Hematopoietic multipotent progenitor cell treated with erythropoietin and hydrocortisone succinate and interleukin-3 and kit ligand, for 4 days (in vitro differentiated cells): ENCODE results near the gene CTTN.
A peak's percentile ranks its signal among the peaks of the same experiment; 100 is the strongest.

Experiments used
- DNase-seq: peaks from one replicate; pipeline ENCODE4 v3.0.0-alpha.2; 2015

Gene CTTN

GRCh38 chr11:70456921-70457532 lies 58.7 kb downstream of the CTTN start:
- peak; percentile 75 for DNase-seq

GRCh38 chr11:70458736-70459135 lies 60.4 kb downstream of the CTTN start:
- no peak for DNase-seq

GRCh38 chr11:70460111-70460510 lies 61.8 kb downstream of the CTTN start:
- no peak for DNase-seq

DNA sequence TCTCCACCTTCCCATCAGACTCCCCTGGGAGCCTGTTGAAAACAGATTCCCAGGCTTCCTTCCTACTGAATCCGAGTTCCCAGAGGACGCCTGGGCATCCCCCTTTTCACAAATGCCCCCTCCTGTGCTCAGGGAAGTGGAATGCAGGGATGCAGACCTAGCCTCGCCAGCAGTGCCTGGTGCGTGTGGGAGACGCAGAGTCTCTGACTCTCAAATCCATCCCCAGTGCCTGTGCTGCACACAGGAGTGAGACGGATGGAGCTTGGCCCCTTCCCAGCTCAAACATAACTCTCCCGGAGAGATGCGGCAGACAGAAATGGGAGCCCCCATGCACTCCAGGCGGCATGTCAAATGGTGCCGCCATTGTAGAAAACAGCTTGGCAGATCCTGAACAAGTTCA lies 62.6 kb downstream of the CTTN start:
- DNase-seq = no peak

DNA sequence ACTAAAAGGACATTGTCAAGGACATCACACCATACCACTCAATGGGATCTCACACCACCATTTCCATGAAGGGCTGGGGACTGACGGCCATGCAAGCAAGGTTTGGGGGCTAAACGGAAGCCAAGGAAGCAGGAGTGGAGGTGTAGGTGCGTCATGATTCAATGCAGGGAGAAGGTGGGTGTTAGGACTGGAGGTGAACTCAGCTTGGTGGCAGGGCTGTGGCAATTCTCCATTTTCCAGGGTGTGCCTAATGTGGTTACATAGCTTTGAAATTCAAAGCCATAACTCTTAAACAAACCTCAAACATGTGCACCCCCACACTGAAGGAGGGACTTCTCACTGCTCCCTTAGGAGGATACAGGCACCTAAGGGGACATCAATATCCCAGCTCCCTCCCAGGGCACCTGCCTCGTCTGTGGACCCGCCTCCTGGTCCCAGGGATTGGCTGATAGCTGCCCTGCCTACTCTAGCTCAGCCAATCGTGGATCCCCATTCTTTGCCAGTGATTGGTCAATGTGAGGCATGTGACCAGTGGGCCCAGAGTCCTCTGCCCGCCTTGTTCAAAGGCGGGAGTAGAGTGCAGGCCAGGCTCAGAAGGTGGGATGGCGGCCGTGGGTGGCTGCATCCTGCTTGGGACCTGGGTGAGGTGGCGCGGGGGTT lies 64.6 kb downstream of the CTTN start:
- DNase-seq = no peak

DNA sequence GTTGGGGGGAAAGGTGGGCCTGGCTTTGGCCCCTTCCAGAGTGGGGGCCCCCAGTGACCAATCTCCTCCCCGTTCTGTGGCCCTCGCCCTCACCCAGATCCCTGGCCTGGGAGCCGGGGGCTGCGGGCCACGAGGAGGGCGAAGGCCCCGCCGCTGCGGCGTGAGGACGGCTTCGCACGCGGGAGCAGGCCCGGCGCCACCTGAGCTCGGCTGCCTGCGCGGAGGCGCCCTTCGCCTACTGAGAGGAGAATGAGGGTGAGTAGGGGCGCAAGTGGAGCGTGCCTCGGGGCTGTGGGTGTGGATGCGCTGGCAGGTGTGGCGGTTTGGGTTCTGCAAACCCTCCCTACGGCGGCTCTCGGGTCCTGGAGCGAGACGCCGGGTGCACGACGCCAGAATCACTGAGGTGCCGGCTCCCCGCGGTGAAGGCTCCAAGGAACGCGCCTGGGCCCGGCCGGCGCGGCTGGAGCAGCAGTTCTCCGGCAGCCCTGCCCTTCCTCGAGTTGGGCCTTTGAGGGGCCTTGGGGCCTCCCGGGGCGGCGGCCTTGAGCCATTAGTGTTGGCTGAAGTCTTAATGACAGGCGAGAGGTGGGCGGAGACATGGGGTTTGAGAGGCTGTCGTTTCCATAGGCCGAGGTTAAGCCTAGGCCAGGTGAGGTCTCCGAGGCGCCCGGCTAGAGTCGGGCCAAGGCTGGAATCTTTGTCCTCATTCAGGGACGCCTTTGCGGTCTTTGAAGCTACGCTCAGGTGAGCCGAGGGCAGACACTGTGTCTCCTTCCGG lies 65.3 kb downstream of the CTTN start:
- no peak for DNase-seq

DNA sequence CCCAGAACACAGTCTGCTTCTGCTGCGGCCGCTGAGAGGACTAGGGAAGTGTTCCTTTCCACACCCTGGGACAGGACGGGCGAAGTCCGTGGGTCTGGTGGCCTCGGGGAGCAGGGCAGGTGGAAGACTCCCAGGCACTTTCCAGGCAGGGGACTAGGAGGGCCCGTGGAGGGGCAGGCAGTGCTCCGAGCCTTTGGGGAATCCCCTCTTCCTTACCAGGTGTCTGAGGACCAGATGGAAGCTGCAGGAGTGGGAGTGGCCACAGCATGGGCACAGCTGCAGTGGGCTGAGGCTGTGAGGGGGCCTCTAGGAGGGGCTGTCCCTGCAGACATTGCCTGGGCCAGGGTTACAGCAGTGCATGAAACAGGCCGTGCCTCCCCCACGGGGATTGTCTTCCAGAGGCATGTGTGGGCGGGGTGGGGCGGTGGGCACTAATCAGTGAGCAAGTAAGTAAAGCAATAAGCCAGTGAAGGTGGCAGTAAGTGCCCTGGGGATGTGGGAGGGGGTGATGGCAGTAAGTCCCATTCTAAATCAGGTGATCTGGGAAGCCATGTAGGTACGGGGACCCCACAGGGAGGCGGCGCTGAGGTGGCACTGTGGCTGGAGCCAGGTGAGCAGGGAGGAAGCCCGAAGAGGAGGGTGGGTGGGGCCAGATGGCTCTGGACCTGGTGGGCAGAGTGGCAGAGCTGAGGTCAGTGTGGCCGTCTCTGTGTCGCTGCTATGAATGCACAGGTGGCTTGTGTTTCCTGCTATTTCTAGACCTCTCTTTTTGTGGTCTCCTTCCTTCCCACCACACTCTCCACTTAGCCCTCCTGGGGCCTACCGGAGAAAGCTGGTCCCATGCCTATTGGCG lies 66.4 kb downstream of the CTTN start:
- DNase-seq = no peak

- no peak for DNase-seq
Observed at GRCh38 chr11:70466154-70466553, 67.8 kb downstream of the CTTN start.

DNA sequence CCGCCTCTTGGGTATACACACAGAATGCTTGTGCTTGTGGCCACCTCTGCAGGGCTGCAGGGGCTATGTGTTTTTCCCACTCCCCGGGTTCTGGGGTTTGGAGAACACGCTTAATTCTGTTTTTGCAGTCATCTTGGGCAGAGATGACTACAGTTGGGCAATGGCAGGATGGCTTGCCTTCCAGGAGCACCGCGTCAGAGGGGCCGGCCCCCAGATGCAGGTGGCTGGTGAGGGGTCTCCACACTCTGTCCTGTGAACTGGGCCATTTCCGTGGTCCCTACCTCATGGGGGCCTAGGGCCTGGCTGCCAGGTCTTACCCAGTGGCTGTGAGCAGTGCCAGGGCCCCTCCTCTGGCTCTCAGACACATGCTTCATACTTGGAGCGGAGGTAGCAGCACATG lies 68.3 kb downstream of the CTTN start:
- DNase-seq = no peak

- peak; percentile 81 for DNase-seq
Observed at GRCh38 chr11:70467201-70468085, 69.1 kb downstream of the CTTN start.

DNA sequence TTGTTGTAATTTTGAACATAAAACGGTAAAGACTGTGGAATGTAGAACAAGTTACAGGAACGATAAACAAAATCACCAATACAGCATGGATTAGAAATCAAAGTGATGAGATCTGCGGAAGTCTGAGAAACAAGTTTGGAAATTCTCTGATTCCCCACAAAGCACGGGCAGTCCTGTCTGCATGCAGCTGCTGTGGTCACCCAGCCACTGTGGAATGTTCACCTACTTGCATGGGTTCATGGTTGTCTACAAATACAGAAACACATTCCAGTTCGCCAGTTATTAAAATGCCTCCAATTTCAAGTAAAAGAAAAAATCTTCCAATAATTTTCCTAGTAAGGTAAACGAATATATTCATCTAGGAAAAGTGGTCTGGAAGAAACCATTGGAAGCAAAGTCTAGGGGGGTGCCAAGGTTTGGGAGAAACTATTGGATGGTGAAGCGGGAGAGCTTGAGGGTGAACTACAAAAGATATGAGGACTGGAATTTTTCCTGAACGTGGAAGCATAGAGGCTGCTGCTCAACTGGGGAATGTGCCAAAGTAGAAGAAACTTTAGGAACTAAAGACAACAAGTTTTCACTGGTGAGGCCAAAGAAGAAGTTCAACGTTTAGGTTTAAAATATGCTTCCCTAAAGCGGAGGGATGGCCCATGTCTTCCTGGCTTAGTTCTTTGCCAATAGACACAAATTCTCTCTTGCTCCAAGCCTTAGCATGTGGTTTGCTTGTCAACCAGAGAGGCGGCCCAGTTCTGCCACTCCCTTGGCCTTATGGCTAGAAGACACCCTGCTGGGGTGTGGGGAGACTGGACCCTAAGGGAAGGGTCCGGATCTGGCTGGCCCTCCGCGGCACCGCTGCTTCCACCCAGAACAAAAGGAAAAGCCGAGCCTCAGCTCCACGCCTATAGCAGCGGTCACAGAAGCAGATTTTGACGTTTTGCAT lies 70.2 kb downstream of the CTTN start:
- peak; percentile 19 for DNase-seq

- peak; percentile 98 for DNase-seq
Observed at GRCh38 chr11:70470127-70470526, 71.8 kb downstream of the CTTN start.

DNA sequence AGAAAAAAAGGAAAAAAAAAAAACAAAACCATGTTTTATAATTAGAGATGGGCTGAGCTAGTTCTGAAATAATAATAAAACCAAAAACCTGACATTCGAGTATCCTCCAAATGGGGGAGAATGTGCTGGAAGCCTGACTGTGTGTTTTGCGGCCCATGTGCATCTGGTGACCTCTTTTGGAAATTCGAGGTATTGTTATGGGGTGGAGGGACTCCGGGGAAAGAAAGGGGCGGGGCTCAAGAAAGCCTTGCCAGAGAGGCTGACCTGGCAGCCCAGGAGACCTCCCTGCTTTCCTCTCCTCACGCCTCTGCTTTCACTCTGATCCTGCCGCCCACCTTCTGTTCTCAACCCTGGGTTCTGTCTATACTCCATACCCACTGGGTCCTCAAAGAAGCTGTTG lies 72.9 kb downstream of the CTTN start:
- peak; percentile 88 for DNase-seq

- no peak for DNase-seq
Observed at GRCh38 chr11:70472240-70472639, 73.9 kb downstream of the CTTN start.

DNA sequence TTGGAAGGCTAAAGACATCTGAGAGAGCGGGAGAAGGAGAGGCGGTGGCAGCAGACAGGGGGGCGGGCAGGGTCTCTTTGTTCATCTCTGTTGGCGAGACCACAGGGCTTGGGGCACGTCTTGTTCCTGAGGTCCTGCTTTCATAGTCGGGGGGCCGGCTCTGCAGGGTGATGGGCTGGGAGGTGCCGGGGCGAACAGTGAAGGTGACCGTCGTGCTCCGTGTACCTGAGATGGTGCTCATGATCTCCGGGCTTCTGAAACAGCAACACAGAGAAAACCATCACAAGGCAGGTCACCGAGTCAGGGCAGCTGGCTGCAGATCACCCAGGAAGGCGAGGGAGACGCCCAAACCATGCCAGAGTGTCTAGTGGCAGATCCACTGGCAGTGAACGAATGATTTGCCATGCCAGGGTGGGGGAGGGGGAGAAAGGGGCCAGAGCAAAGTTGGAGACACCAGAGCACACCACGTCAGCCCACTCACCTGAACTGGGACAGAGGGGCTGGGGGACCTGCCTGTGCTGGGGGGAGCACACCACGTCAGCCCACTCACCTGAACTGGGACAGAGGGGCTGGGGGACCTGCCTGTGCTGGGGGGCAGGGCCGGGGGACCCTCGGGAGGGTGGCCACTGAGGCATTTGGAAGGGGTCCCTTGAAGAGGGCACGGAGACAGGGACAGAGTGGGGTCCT lies 75.0 kb downstream of the CTTN start:
- no peak for DNase-seq

DNA sequence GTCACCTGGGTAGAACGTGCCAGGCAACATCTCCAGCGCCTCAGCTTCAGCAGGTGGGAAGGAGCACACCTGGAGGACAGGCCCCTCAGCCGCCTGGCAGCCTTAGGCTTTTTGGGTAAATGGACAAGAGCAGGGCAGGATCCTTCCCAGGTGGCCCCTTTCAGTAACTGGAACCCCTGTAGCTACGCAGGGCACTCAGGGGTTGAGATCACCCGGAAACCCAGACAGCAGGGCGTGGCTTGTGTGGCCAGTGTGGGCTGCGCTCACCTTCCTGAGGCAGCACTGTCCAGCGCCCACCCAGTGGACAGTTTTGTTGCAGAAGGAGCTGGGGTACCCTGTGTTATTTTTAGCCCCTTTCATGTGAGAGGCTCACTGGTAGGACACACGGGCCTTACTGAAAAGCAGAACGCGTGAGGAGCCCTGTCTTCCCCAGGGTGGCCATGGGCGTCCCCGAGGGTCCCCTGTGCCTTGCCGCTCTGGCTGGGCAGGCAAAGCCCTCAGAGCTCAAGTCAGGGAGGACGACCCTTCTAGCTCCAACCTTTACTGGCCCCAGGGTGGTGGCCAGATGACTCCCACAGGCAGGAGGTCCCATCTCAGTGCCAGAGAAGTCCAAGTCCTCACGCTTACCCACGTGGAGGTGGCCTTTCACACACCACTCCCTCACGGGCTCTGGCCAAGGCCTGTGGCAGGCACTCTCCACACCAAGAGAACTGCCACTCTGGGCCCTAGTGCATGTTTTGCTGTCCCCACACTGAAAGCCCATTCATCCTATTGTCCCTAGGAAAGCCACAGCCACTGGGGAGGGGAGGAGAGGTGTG lies 75.8 kb downstream of the CTTN start:
- no peak for DNase-seq

- DNase-seq = no peak
Observed at GRCh38 chr11:70474710-70475109, 76.4 kb downstream of the CTTN start.

GRCh38 chr11:70476669-70477068 lies 78.3 kb downstream of the CTTN start:
- DNase-seq = no peak

- DNase-seq = no peak
Observed at GRCh38 chr11:70477176-70477575, 78.8 kb downstream of the CTTN start.
